ENCODE data around the gene KRTAP5-4.

Gene KRTAP5-4

DNA sequence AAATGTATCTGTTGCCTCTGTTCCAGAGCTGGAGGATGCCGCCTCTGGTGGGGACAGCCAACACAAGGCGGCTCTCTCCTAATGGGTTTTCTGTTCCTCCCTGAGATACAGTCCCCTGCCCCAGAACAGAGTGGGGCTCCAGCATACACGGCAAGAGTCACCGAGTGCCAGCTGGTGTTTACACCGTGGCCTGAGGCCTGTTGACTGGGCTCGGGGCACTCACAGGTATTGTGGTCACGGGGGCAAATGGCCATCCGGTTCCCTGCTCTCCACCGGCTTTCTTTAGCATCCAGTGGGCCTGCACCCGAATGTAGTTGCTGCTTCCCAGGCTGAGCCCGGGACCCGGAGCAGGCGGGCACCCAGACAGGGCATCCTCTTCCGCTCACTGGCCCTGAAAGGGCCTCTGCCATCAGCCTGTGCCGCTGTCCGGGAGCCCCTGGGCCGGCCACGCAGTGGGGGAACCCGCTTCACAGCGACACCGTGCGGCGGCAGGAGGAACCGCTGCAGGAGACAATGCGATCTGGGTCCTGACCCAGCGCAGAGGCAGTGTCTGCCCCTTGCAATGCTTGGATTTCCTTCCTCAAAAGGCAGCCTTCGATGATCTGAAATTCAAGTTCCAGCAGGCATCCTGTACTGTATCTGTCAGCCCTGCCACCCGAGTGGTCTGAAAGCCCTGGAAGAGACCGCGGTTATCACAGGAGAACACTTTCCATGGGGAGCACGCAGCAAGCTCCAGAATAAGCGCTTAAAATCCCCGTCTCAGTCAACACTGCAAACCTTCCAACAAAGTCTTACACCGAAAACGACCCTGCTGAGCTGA lies 6.8 kb upstream of the KRTAP5-4 start:
- ChIA-PET POLR2A (no interaction called here), CTCF (interaction anchor here (0.7 to 4.7 kb wide), 9 partner anchors 10 to 205 kb away, joined by 3 to 30 read pairs (median 4); no protein-coding TSS in a partner anchor)
- TF ChIP-seq, protein P1, sequence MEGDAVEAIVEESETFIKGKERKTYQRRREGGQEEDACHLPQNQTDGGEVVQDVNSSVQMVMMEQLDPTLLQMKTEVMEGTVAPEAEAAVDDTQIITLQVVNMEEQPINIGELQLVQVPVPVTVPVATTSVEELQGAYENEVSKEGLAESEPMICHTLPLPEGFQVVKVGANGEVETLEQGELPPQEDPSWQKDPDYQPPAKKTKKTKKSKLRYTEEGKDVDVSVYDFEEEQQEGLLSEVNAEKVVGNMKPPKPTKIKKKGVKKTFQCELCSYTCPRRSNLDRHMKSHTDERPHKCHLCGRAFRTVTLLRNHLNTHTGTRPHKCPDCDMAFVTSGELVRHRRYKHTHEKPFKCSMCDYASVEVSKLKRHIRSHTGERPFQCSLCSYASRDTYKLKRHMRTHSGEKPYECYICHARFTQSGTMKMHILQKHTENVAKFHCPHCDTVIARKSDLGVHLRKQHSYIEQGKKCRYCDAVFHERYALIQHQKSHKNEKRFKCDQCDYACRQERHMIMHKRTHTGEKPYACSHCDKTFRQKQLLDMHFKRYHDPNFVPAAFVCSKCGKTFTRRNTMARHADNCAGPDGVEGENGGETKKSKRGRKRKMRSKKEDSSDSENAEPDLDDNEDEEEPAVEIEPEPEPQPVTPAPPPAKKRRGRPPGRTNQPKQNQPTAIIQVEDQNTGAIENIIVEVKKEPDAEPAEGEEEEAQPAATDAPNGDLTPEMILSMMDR (IDR thresholded peaks at IDR 0.05; ENCODE audit: control extremely low read depth, extremely low read depth, low read depth, missing control alignments), result peak; percentile 86
- peak; percentile 86 for DNase-seq (ENCODE audit: extremely low spot score)

DNA sequence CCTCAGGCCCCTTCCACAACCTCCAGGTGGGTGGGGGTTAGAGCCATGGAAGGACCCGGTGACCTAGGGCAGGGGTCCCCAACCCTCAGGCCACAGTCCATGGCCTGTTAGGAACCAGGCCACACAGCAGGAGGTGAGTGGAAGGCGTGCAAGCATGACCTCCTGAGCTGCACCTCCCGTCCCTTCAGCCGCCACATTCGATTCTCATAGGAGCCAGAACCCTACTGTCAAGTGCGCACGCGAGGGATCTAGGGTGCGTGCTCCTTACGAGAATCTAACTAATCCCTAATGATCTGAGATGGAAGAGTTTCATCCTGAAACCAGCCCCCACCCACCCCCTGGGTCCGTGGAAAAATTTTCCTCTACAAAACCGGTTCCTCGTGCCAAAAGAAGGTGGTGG lies 3.6 kb upstream of the KRTAP5-4 start:
- ChIA-PET POLR2A (no interaction called here), CTCF (no interaction called here)
- no peak for DNase-seq (ENCODE audit: extremely low spot score)
- TF ChIP-seq, protein P1 (IDR thresholded peaks at IDR 0.05; ENCODE audit: control extremely low read depth, extremely low read depth, low read depth, missing control alignments), result no peak

DNA sequence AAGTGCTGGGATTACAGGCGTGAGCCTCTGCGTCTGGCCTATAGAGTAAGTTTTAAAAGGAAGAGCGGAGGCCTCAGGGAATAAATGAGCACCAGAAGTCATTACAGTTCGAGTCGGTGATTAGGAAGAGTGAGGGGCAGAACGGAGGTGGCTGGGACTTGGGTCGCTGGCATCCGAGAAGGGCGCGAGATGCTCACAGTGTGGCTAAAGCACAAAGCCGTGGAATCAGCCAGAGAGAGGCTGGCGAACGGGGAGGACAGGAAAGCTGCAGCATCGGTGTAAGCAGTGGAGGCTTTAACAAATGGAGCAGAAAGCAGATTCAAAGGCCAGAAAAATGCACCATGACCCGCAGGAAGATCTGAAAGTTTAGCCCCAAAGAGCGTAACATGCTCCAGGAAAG lies 2.7 kb upstream of the KRTAP5-4 start:
- DNase-seq (ENCODE audit: extremely low spot score), result no peak
- CTCF ChIA-PET, result interaction anchor here (1.1 kb wide), 2 partner anchors 31 to 50 kb away, joined by 3 read pairs; no protein-coding TSS in a partner anchor
- TF ChIP-seq, protein P1 (IDR thresholded peaks at IDR 0.05; ENCODE audit: control extremely low read depth, extremely low read depth, low read depth, missing control alignments), result no peak
- POLR2A ChIA-PET, result no interaction called here

DNA sequence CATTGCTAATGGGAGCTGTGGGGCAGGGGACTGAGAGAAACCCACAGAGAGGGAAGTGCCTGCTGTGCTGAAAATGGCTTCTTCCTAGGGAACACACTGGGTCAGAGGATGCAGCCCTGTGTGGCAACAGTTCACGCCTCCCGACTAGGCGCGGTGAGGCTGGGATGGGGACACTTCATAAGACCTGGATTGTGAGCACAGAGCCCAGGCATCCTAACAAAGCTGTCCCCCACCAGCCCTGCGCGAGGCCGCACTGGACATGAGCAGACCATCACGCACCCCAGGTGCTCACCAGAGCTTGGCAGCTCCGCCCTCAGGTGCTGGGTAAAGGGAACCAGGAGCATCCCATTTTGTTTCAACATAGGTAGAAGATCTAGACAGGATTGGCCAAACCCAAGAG lies 1.8 kb upstream of the KRTAP5-4 start:
- no peak for DNase-seq (ENCODE audit: extremely low spot score)
- POLR2A ChIA-PET, result no interaction called here
- CTCF ChIA-PET, result interaction anchor here (1.0 to 1.1 kb wide), 3 partner anchors 28 to 49 kb away, joined by 3 read pairs; no protein-coding TSS in a partner anchor

DNA sequence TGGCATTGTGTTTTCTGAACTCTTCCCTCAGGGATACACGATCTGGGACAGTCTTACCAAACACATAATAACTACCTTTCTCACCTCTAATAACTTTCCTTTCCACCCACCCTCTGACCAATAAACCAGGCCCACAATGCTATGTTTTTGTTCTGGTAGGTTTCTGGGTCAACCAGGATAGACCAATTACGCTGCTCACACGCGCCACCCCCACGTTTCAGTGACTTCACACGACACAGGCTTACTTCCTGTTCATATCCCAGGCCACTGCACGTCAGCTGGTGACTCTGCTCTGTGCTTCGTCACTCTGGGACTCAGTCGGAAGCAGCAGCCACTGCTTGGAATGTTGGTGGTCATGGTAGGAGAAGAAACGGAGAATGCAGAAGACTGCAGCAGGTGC lies 2.5 kb downstream of the KRTAP5-4 start:
- ChIA-PET POLR2A (no interaction called here), CTCF (no interaction called here)
- no peak for DNase-seq (ENCODE audit: extremely low spot score)
- TF ChIP-seq, protein P1 (IDR thresholded peaks at IDR 0.05; ENCODE audit: control extremely low read depth, extremely low read depth, low read depth, missing control alignments), result no peak

More for the DNA sequence above, 1.8 kb upstream of the KRTAP5-4 start:
- TF ChIP-seq, protein P1 (IDR thresholded peaks at IDR 0.05; ENCODE audit: control extremely low read depth, extremely low read depth, low read depth, missing control alignments), result no peak

DNA sequence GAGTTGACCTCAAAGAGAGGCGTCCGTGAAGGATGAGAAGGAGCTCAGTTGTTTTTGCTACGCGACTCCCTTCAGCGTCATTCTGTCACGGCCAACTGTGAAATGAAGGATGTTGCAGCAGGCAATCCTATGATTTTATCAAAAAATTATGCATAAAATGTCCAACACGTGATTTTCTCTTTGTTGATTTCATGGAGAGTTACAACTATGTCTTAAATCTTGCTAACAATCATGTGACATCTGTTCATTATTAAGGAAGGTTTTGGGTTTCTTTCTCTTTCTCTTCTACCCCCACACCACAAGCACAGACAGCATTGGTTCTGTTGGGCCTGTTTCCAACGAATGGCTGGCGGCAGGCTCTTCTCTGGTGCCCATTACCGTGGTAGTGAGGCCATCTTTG lies 3.7 kb downstream of the KRTAP5-4 start:
- ChIA-PET CTCF (interaction anchor here (1.9 to 2.2 kb wide), 2 partner anchors 9 to 35 kb away, joined by 5 to 8 read pairs; no protein-coding TSS in a partner anchor), POLR2A (no interaction called here)
- TF ChIP-seq, protein P1 (IDR thresholded peaks at IDR 0.05; ENCODE audit: control extremely low read depth, extremely low read depth, low read depth, missing control alignments), result no peak
- DNase-seq (ENCODE audit: extremely low spot score), result no peak
